Measurements from ENCODE around the gene FBXO44. TPM values are rescaled to one million over a fixed set of nuclear protein-coding genes. Genes with fewer than 3 reads are reported as not detected.

The FBXO44 gene
- total and polyA plus RNA-seq, 2 donors from 2014 or later = 22.5 to 66.6 TPM

DNA sequence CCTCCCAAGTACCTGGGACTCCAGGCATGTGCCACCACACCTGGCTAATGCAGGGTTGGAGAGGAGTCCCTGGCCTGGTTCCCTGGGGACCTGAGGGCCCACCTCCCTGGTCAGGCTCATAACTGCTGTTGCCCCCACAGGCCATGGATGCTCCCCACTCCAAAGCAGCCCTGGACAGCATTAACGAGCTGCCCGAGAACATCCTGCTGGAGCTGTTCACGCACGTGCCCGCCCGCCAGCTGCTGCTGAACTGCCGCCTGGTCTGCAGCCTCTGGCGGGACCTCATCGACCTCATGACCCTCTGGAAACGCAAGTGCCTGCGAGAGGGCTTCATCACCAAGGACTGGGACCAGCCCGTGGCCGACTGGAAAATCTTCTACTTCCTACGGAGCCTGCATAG, 13.8 kb downstream of the FBXO44 start:
- H3K9me3 ChIP-seq (ENCODE audit: control insufficient read depth in 2 of 3, insufficient read depth in 1 of 3, low read length in 3 of 3) = no peaks in the 10 kb centered on the region
- no peak overlapping the region for H3K27ac ChIP-seq (ENCODE audit: low read depth in 2 of 2, low read length in 2 of 2)
- TF ChIP-seq, protein P1, sequence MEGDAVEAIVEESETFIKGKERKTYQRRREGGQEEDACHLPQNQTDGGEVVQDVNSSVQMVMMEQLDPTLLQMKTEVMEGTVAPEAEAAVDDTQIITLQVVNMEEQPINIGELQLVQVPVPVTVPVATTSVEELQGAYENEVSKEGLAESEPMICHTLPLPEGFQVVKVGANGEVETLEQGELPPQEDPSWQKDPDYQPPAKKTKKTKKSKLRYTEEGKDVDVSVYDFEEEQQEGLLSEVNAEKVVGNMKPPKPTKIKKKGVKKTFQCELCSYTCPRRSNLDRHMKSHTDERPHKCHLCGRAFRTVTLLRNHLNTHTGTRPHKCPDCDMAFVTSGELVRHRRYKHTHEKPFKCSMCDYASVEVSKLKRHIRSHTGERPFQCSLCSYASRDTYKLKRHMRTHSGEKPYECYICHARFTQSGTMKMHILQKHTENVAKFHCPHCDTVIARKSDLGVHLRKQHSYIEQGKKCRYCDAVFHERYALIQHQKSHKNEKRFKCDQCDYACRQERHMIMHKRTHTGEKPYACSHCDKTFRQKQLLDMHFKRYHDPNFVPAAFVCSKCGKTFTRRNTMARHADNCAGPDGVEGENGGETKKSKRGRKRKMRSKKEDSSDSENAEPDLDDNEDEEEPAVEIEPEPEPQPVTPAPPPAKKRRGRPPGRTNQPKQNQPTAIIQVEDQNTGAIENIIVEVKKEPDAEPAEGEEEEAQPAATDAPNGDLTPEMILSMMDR (IDR thresholded peaks at IDR 0.05; ENCODE audit: borderline replicate concordance, extremely low read depth, insufficient read depth) = no peak
- peaks cover 0 to 2% (median 0%) of the 10 kb centered on the region in 3 donors for H3K4me1 ChIP-seq (ENCODE audit: control insufficient read depth in 2 of 3, insufficient read depth in 2 of 3, low read depth in 1 of 3, low read length in 3 of 3)
- no peak overlapping the region for H3K4me3 ChIP-seq (ENCODE audit: low read length in 3 of 3)
- FAIRE-seq (no peak), DNase-seq (no peak)
- intact Hi-C loops (cut with DNase I) = loop anchor here (10.0 kb wide), 1 partner anchor 46 kb away; no protein-coding TSS in a partner anchor
- H3K9ac ChIP-seq (ENCODE audit: low read length in 3 of 3) = no peak overlapping the region
- H3K27me3 ChIP-seq (ENCODE audit: control insufficient read depth, insufficient read depth, low read length) = no peaks in the 10 kb centered on the region
- no peaks in the 10 kb centered on the region for H3K36me3 ChIP-seq (ENCODE audit: control insufficient read depth in 2 of 3, insufficient read depth in 3 of 3, low read length in 3 of 3)

DNA sequence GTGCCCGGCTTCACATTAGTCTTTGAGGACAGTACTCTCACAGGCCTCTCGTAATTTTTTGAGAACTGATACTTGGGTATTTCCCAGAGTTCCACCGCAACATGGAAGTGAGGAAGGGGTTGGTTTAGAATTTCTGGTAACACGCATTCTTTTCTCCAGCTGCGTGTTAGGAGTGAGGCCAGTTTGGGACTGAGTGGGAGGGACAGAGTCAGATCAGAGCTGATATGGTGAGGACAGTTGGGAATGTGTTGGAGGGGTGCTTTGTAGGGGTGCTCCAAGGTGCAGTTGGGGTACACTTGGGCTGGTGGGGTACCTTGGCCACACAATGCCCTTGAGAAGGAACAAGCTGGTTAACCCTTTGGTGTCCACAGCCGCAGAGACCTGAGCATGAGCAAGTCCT, 16.1 kb downstream of the FBXO44 start:
- no peaks in the 10 kb centered on the region for H3K27me3 ChIP-seq (ENCODE audit: control insufficient read depth, insufficient read depth, low read length)
- H3K4me3 ChIP-seq (ENCODE audit: low read length in 3 of 3) = no peak overlapping the region
- peaks cover 0 to 2% (median 0%) of the 10 kb centered on the region in 3 donors for H3K4me1 ChIP-seq (ENCODE audit: control insufficient read depth in 2 of 3, insufficient read depth in 2 of 3, low read depth in 1 of 3, low read length in 3 of 3)
- no peak for DNase-seq
- no peak overlapping the region for H3K27ac ChIP-seq (ENCODE audit: low read depth in 2 of 2, low read length in 2 of 2)
- no peak overlapping the region for H3K9ac ChIP-seq (ENCODE audit: low read length in 3 of 3)
- intact Hi-C loops (cut with DNase I) = no loop called here
- TF ChIP-seq, protein P1 (IDR thresholded peaks at IDR 0.05; ENCODE audit: borderline replicate concordance, extremely low read depth, insufficient read depth) = no peak
- FAIRE-seq = no peak
- H3K9me3 ChIP-seq (ENCODE audit: control insufficient read depth in 2 of 3, insufficient read depth in 1 of 3, low read length in 3 of 3) = no peaks in the 10 kb centered on the region
- peaks cover 0 to under 1% (median 0%) of the 10 kb centered on the region in 3 donors for H3K36me3 ChIP-seq (ENCODE audit: control insufficient read depth in 2 of 3, insufficient read depth in 3 of 3, low read length in 3 of 3)

DNA sequence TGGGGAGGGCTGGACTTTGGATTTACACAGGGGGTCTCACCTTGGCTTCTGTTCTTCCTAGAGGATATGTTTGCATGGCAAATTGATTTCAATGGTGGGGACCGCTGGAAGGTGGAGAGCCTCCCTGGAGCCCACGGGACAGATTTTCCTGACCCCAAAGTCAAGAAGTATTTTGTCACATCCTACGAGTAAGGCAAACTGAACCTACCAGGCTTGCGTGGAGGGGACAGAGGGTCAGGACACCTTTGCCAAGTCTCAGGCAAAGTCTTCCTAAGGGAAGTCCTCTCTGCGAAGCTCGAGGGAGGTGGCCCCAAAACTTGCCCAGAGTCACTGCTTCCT, 16.5 kb downstream of the FBXO44 start:
- Histone ChIP-seq H3K4me1 (ENCODE audit: control insufficient read depth in 2 of 3, insufficient read depth in 2 of 3, low read depth in 1 of 3, low read length in 3 of 3) (peaks cover 0 to 2% (median 0%) of the 10 kb centered on the region in 3 donors), H3K36me3 (ENCODE audit: control insufficient read depth in 2 of 3, insufficient read depth in 3 of 3, low read length in 3 of 3) (peaks cover 0 to 2% (median 0%) of the 10 kb centered on the region in 3 donors), H3K9me3 (ENCODE audit: control insufficient read depth in 2 of 3, insufficient read depth in 1 of 3, low read length in 3 of 3) (no peaks in the 10 kb centered on the region), H3K4me3 (ENCODE audit: low read length in 3 of 3) (no peak overlapping the region), H3K27me3 (ENCODE audit: control insufficient read depth, insufficient read depth, low read length) (no peaks in the 10 kb centered on the region), H3K9ac (ENCODE audit: low read length in 3 of 3) (no peak overlapping the region), H3K27ac (ENCODE audit: low read depth in 2 of 2, low read length in 2 of 2) (no peak overlapping the region)
- intact Hi-C loops (cut with DNase I) = no loop called here
- FAIRE-seq = no peak
- no peak for DNase-seq
- TF ChIP-seq, protein P1 (IDR thresholded peaks at IDR 0.05; ENCODE audit: borderline replicate concordance, extremely low read depth, insufficient read depth) = no peak
